KMS-11 (cell line): ENCODE results near the gene SEC24D.
A peak's percentile ranks its signal among the peaks of the same experiment; 100 is the strongest.

ENCODE experiments used
- H2AFZ ChIP-seq: fragments of 200-600 bp; sonication (generic); 2 replicates; pipeline ENCODE4 v1.6.1; 2016; ENCODE audit warnings: antibody characterized with exemption, mixed run types, low read depth
- H3K27ac ChIP-seq: fragments of 200-600 bp; sonication (generic); 2 replicates; pipeline ENCODE4 v1.6.1; 2016; ENCODE audit warnings: mild to moderate bottlenecking, mixed run types
- H3K27me3 ChIP-seq: fragments of 200-600 bp; sonication (generic); 2 replicates; pipeline ENCODE4 v1.6.1; 2017; ENCODE audit warnings: mild to moderate bottlenecking, low read depth, mixed run types, moderate library complexity; ENCODE audit not compliant: insufficient read depth
- H3K36me3 ChIP-seq: fragments of 200-600 bp; sonication (generic); 2 replicates; pipeline ENCODE4 v1.6.1; 2017; ENCODE audit warnings: mild to moderate bottlenecking, mixed run types; ENCODE audit not compliant: insufficient read depth
- H3K4me1 ChIP-seq: fragments of 200-600 bp; sonication (generic); 2 replicates; pipeline ENCODE4 v1.6.1; 2016; ENCODE audit warnings: mild to moderate bottlenecking, low read depth, mixed run types; ENCODE audit not compliant: poor library complexity, severe bottlenecking
- H3K4me2 ChIP-seq: fragments of 200-600 bp; sonication (generic); 2 replicates; pipeline ENCODE4 v1.7.0; 2016; ENCODE audit warnings: mild to moderate bottlenecking, mixed run types
- H3K4me3 ChIP-seq: fragments of 200-600 bp; sonication (generic); IDR thresholded peaks from 2 replicates; pipeline ENCODE4 v1.6.1; 2017; ENCODE audit warnings: low read depth, low read length, mixed read lengths; ENCODE audit not compliant: insufficient read depth
- H3K79me2 ChIP-seq: fragments of 200-600 bp; sonication (generic); 2 replicates; pipeline ENCODE4 v1.6.1; 2016; ENCODE audit warnings: low read depth, mixed run types; ENCODE audit not compliant: insufficient read depth
- H3K9ac ChIP-seq: fragments of 200-600 bp; sonication (generic); 2 replicates; pipeline ENCODE4 v1.6.1; 2016; ENCODE audit warnings: mild to moderate bottlenecking, mixed run types
- H4K20me1 ChIP-seq: fragments of 200-600 bp; sonication (generic); 2 replicates; pipeline ENCODE4 v1.6.1; 2016; ENCODE audit warnings: mild to moderate bottlenecking, mixed run types; ENCODE audit not compliant: insufficient read depth
- CTCF ChIP-seq: fragments of 200-600 bp; sonication (generic); conservative IDR thresholded peaks from 2 replicates; pipeline ENCODE4 v1.6.1; 2017; ENCODE audit warnings: low read depth, mild to moderate bottlenecking, antibody characterized with exemption, low read length, moderate library complexity, mixed read lengths

Gene SEC24D

GRCh38 chr4:118773429-118773792 is 62.5 kb downstream of the SEC24D start:
- Histone ChIP-seq H4K20me1 (0 out of 2 replicates have a peak, but pooled peaks cover 3% of the 10 kb centered on the region), H3K4me1 (peaks cover 22% of the 10 kb centered on the region), H2AFZ (no peak overlapping the region), H3K9ac (no peak overlapping the region), H3K27ac (no peak overlapping the region), H3K27me3 (no peaks in the 10 kb centered on the region), H3K4me2 (no peak overlapping the region), H3K36me3 (no peaks in the 10 kb centered on the region), H3K4me3 (no peak overlapping the region), H3K79me2 (no peaks in the 10 kb centered on the region)
- no peak for TF ChIP-seq CTCF

GRCh38 chr4:118772767-118773428 is 63.0 kb downstream of the SEC24D start:
- no peaks in the 10 kb centered on the region for H3K36me3 ChIP-seq
- H3K4me1 ChIP-seq = peaks cover 22% of the 10 kb centered on the region
- no peaks in the 10 kb centered on the region for H3K27me3 ChIP-seq
- no peak overlapping the region for H3K27ac ChIP-seq
- no peak overlapping the region for H3K4me2 ChIP-seq
- no peak overlapping the region for H2AFZ ChIP-seq
- TF ChIP-seq CTCF = no peak
- H3K9ac ChIP-seq = no peak overlapping the region
- H3K4me3 ChIP-seq = no peak overlapping the region
- H4K20me1 ChIP-seq = 0 out of 2 replicates have a peak, but pooled peaks cover 3% of the 10 kb centered on the region
- no peaks in the 10 kb centered on the region for H3K79me2 ChIP-seq

GRCh38 chr4:118772081-118772766 is 63.7 kb downstream of the SEC24D start:
- Histone ChIP-seq H4K20me1 (0 out of 2 replicates have a peak, but pooled peaks cover 3% of the 10 kb centered on the region), H3K4me2 (no peak overlapping the region), H3K4me1 (peaks cover 22% of the 10 kb centered on the region), H3K27me3 (no peaks in the 10 kb centered on the region), H3K9ac (no peak overlapping the region), H2AFZ (no peak overlapping the region), H3K4me3 (no peak overlapping the region), H3K27ac (no peak overlapping the region), H3K79me2 (no peaks in the 10 kb centered on the region), H3K36me3 (no peaks in the 10 kb centered on the region)
- TF ChIP-seq CTCF = peak; percentile 70

- H4K20me1 ChIP-seq = 0 out of 2 replicates have a peak, but pooled peaks cover 3% of the 10 kb centered on the region
- peaks cover 11% of the 10 kb centered on the region for H3K4me1 ChIP-seq
- no peak overlapping the region for H3K4me3 ChIP-seq
- H2AFZ ChIP-seq = no peak overlapping the region
- TF ChIP-seq CTCF = no peak
- no peaks in the 10 kb centered on the region for H3K36me3 ChIP-seq
- H3K79me2 ChIP-seq = no peaks in the 10 kb centered on the region
- no peak overlapping the region for H3K4me2 ChIP-seq
- H3K27ac ChIP-seq = no peak overlapping the region
- no peak overlapping the region for H3K9ac ChIP-seq
- no peaks in the 10 kb centered on the region for H3K27me3 ChIP-seq
Measured at GRCh38 chr4:118770741-118771187, 65.2 kb downstream of the SEC24D start.
